Fibroblast of lung (primary cell): ENCODE data around the gene C4orf54.

Experiments
- EZH2 ChIP-seq: IDR thresholded peaks from 2 replicates; pipeline ENCODE4 v1.5.1; 2012; ENCODE audit warnings: low read length, control low read depth, mild to moderate bottlenecking; ENCODE audit errors: missing control alignments
- TF ChIP-seq, protein P1 (sequence below), 2 donors: IDR thresholded peaks in 1 of 2; conservative IDR thresholded peaks in 1 of 2; 1 replicate in 1 of 2; 2 replicates in 1 of 2; pipeline ENCODE4 v1.5.1; 2011 to 2012; ENCODE audit warnings: low read length in 2 of 2, control low read depth in 1 of 2, inconsistent platforms in 1 of 2, low read depth in 1 of 2, mild to moderate bottlenecking in 1 of 2

DNA sequence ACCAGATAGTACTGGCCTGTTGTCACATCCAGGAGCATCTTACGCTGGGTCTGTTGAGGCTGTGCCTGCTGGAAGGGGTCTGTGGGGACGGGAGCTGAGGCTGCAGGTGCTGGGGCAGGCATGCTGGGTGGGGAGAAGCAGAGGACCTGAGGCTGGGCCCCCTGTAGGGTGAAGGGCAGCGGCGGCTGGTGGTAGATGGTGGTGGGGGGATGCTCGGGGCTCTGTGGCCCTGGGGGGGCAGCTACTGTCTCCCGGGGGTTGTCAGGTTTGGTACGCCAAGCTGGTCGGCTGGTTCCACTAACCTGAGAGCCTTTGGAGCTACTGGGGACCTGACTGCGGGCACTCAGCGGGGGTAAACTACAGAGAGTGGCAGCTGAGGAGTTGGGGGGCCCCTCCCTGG lies 7.8 kb downstream of the C4orf54 start:
- no peak for TF ChIP-seq EZH2
- TF ChIP-seq, protein P1, sequence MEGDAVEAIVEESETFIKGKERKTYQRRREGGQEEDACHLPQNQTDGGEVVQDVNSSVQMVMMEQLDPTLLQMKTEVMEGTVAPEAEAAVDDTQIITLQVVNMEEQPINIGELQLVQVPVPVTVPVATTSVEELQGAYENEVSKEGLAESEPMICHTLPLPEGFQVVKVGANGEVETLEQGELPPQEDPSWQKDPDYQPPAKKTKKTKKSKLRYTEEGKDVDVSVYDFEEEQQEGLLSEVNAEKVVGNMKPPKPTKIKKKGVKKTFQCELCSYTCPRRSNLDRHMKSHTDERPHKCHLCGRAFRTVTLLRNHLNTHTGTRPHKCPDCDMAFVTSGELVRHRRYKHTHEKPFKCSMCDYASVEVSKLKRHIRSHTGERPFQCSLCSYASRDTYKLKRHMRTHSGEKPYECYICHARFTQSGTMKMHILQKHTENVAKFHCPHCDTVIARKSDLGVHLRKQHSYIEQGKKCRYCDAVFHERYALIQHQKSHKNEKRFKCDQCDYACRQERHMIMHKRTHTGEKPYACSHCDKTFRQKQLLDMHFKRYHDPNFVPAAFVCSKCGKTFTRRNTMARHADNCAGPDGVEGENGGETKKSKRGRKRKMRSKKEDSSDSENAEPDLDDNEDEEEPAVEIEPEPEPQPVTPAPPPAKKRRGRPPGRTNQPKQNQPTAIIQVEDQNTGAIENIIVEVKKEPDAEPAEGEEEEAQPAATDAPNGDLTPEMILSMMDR (conservative IDR thresholded peaks at IDR 0.05 in 1 of 2, IDR thresholded peaks at IDR 0.05 in 1 of 2; ENCODE audit: low read depth in 1 of 2, low read length in 2 of 2): no peak
